Dermis blood vessel endothelial cell (primary cell): ENCODE measurements around the gene VAV2. TPM values are rescaled to one million over a fixed set of nuclear protein-coding genes. Genes with fewer than 3 reads are reported as not detected.
A peak's percentile ranks its signal among the peaks of the same experiment; 100 is the strongest.
"Not testable (repeated sequence)": the region's sequence is repeated elsewhere in the genome, so short reads cannot be mapped to it uniquely, and the experiment has no call there.

ENCODE experiments used
- DNase-seq: peaks from one replicate; pipeline ENCODE4 v3.0.0; 2010
- total RNA-seq: library from RNA; depleted of rRNA; stranded (reverse); fragments of >200 nt; gene quantifications from 2 replicates; pipeline ENCODE4 v1.2.3, GENCODE V29; 2014

The VAV2 gene
- total RNA-seq, 1 donor from 2014 or later, result 19.6 TPM

GRCh38 chr9:133935328-133936005, 56.7 kb downstream of the VAV2 start:
- peak; percentile 81 for DNase-seq

GRCh38 chr9:133934482-133935232, 57.5 kb downstream of the VAV2 start:
- no peak for DNase-seq

GRCh38 chr9:133933426-133934026, 58.6 kb downstream of the VAV2 start:
- no peak for DNase-seq

GRCh38 chr9:133932633-133933032, 59.5 kb downstream of the VAV2 start:
- no peak for DNase-seq

- DNase-seq, result peak; percentile 72
Measured at GRCh38 chr9:133932181-133932580, 59.9 kb downstream of the VAV2 start.

- no peak for DNase-seq
Measured at GRCh38 chr9:133930682-133931485, 61.2 kb downstream of the VAV2 start.

GRCh38 chr9:133930046-133930681, 62.0 kb downstream of the VAV2 start:
- no peak for DNase-seq

- no peak for DNase-seq
Measured at GRCh38 chr9:133929599-133929998, 62.5 kb downstream of the VAV2 start.

- no peak for DNase-seq
Measured at GRCh38 chr9:133928248-133928764, 63.8 kb downstream of the VAV2 start.

- no peak for DNase-seq
Measured at GRCh38 chr9:133927041-133927440, 65.1 kb downstream of the VAV2 start.

- no peak for DNase-seq
Measured at GRCh38 chr9:133926165-133926856, 65.8 kb downstream of the VAV2 start.

GRCh38 chr9:133924453-133924852, 67.7 kb downstream of the VAV2 start:
- DNase-seq, result no peak

- DNase-seq, result not testable (repeated sequence)
Measured at GRCh38 chr9:133923608-133924007, 68.5 kb downstream of the VAV2 start.

GRCh38 chr9:133921866-133922265, 70.3 kb downstream of the VAV2 start:
- DNase-seq, result no peak

- no peak for DNase-seq
Measured at GRCh38 chr9:133920471-133920870, 71.7 kb downstream of the VAV2 start.

- no peak for DNase-seq
Measured at GRCh38 chr9:133919253-133920115, 72.6 kb downstream of the VAV2 start.

GRCh38 chr9:133918111-133918813, 73.9 kb downstream of the VAV2 start:
- DNase-seq, result peak; percentile 33

- no peak for DNase-seq
Measured at GRCh38 chr9:133917375-133917774, 74.7 kb downstream of the VAV2 start.

- no peak for DNase-seq
Measured at GRCh38 chr9:133916159-133916541, 76.0 kb downstream of the VAV2 start.
